Endothelial cell of umbilical vein (primary cell): Measurements from ENCODE around the gene DLL1.

Source experiments
- CTCF ChIP-seq, 2 donors: IDR thresholded peaks; 1 replicate in 1 of 2; 2 replicates in 1 of 2; pipeline ENCODE4 v1.5.1; 2011; ENCODE audit warnings: low read length in 2 of 2, mild to moderate bottlenecking in 2 of 2, moderate library complexity in 2 of 2, control low read depth in 1 of 2, inconsistent platforms in 1 of 2, low read depth in 1 of 2; ENCODE audit not compliant: insufficient read depth in 1 of 2; ENCODE audit errors: extremely low read depth in 1 of 2
- EZH2 ChIP-seq: IDR thresholded peaks from 2 replicates; pipeline ENCODE4 v1.6.1; 2012; ENCODE audit warnings: borderline replicate concordance, low read depth, mild to moderate bottlenecking, moderate library complexity, low read length, inconsistent platforms; ENCODE audit not compliant: severe bottlenecking
- MYC ChIP-seq: IDR thresholded peaks from one replicate; pipeline ENCODE4 v1.6.1; 2011; ENCODE audit warnings: mild to moderate bottlenecking, low read depth, low read length

DNA sequence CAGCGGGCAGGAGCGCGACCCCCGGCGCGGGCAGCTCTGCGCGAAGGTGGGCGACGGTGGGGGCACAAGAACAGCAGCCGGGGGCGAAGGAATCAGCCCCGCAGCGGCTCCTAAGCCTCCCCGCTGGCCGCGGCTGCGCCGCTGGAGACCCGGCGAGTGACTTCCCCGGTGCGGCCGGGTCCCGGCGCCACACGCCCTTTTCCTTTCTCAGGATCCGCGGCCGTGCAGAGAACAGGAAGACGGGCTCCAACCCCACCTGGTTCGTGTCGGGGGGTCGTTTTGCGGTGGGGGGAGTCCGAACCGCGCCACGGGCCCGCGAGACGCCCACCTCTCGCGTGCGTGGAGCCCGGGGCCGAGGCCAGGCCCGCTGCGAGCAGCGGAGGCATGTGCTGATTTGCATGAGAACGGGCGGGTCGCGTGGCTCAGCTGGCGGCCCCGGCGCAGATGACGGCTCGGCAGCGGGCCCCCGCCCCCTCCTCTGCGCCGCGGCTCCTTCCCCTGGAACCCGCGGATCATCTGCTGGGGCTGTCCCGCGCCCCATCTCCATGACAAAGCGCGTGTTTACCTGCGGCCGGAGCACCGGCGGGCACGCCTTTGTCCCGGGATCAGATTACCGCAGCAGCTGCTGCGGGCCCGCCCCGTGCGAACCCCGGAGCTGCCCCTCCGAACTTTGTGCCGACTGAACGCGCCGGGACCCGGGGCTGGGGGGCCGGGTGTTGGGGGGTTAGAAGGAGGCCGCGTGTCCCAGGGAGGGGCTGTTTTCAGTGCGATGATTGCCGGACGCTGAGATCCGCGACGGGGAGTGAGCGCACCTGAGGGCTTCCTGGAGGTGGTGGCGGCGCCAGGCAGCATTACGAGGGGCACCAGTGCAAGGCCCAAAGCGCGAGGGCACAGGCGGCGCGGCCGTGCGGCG lies 4.9 kb upstream of the DLL1 start:
- TF ChIP-seq CTCF (IDR thresholded peaks at IDR 0.05; ENCODE audit: extremely low read depth in 1 of 2, insufficient read depth in 1 of 2, low read depth in 1 of 2, low read length in 2 of 2) (no peak), EZH2 (peak; percentile 93), MYC (no peak)
